Kidney tubule cell (primary cell): ENCODE measurements around the gene WIPF1.

Experiments used
- DNase-seq: peaks from one replicate; pipeline ENCODE4 v3.0.0-alpha.2; 2018; ENCODE audit warnings: low spot score

The WIPF1 gene

GRCh38 chr2:174535757-174536703 lies 61.6 kb downstream of the WIPF1 start:
- no peak for DNase-seq

DNA sequence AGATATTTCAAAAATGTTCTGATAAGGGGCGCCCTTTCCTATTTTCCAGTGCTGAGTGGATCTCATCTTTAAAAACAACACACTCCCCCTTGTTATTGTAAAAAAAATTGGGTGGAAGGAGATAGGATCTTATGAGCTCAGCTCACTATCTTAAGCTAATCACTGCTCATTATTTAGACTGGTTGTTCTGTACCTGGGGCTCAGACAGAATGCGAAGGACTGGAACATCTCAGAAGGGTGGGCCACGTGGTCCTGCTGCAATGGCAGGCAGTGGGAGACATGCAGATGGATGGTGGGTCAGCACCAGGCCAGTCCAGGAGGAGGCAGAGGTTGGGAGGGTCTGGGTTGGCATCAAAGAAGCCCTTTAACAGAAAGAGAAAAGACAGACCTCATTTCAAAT lies 62.5 kb downstream of the WIPF1 start:
- no peak for DNase-seq

GRCh38 chr2:174529916-174530315 lies 67.7 kb downstream of the WIPF1 start:
- DNase-seq: no peak

GRCh38 chr2:174527959-174528358 lies 69.6 kb downstream of the WIPF1 start:
- DNase-seq: no peak

DNA sequence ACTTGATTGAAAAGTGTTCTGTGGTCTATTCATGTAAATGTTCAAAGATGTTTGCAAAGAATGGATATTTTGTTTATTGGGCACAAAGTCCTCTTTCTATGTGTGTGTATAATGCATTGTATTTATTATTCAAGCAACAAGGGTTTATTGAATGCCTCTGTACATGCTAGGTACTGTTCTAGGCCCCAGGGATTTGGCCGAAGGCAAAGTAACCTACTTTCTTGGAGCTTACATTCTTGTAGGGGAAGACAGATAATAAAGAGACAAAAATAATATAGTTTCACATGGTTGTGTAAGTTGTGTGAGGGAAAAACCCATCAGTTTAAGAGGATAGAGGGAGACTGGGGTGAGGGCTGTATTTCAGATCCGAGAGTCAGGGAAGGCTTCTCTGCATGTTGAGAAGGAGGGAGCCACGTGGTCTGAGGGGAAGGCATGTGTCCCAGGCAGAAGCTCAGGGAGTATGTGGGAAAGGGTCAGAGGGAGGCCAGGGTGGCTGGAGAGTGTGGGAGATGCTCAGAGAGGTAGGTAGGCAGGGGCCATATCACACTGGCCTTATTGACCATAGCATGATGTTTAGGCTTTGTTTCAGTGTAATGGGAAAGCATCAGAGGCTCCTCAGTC lies 70.4 kb downstream of the WIPF1 start:
- no peak for DNase-seq

- DNase-seq: no peak
Measured at GRCh38 chr2:174524527-174524926, 73.1 kb downstream of the WIPF1 start.

DNA sequence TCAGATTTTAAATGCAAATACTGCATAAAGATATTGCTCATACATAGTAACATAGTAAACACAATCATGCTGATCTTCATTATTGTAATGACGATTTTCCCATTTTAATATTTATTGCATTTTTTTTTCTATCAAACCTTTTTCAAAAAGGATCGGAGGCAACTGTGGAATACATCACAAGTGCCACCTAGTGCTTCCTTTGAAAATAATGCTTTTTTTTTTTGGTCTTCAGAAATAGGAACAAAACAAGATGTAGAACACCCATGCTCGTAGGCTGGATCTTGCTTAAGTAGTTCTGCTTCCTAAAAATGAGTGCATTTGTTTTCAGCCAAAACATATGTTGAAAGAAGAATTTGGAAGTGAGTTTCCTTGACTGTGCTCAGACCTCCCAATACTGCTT lies 75.1 kb downstream of the WIPF1 start:
- DNase-seq: no peak

GRCh38 chr2:174518395-174518794 lies 79.2 kb downstream of the WIPF1 start:
- no peak for DNase-seq

DNA sequence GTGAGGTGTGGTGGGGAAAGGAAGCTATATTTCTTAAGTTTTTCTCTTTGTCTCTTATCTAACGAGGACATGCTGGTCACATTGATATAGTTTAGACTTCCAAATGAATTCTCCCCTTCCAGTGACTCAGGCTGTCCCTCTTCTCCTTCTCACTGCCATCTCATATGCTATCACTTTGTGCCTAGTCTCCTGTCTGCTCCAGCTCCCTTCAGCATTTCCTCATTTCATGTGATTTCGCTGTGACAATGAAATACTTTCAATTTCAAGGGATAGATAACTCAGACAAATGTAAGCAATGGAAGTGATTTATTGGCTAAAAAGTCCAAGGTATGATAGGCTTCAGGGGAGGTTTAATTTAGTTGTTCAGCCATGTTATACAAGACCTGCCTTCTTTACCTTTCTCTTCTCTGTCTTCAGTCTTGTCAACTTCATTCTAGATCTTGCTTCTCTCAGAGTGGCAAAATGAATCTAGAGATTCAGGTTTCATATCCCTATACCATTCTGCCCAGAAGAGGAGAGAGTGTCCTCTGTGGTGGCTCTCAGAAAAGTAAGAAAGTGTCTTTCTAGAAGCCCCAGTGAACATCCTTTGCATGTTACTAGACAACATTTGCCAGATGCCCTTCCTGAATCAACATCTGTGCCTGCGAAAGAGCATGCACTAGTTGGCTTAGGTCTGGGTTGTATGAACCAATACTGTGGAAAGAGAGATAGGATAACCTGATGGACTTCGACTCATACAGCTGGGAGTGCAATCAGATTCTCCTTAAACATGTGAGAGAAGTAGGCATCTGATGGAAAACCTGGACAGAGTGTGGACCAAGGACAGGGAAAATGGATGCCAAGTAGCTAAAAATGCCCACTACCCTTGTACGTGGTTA lies 80.9 kb downstream of the WIPF1 start:
- DNase-seq: no peak

GRCh38 chr2:174512345-174512744 lies 85.3 kb downstream of the WIPF1 start:
- no peak for DNase-seq

DNA sequence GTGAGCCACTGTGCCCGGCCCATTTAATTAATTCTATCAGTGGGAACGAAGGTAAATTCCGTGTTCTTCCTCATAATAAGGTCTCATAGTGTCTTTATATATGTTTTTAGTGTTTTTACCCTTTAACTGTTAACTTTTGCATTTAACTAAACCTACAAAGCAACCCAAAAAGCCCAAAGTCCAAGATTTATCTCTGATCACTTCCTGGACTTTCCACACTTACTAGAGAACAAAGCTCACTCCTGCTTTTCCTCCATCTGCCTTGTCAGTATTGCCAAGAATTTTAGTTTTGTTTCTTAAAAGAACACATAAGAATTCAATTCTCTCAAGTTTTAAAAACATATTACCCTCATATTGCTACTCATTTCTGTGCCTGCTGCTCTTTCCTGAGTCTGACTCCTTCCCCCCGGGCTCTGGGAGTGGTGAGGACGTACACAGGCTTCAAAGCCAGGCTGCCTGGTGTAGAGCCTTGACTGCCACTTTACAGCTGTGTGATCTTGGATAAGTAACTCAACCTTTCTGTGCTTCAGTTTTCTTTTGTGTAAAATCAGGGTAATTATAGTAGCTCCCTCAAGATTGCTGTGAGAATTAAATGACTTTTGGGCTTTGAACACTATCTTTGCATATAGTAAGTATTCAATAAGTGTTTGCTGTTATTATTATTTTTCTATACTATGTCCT lies 85.9 kb downstream of the WIPF1 start:
- DNase-seq: no peak

- peak; percentile 28 for DNase-seq
Measured at GRCh38 chr2:174510583-174511189, 86.9 kb downstream of the WIPF1 start.
